Spleen (tissue), 11 donors: ENCODE results near the gene PACSIN1. TPM values are rescaled to one million over a fixed set of nuclear protein-coding genes. Genes with fewer than 3 reads are reported as not detected.

Source experiments
- DNase-seq: peaks from one replicate; pipeline ENCODE4 v3.0.0-alpha.2; 2020
- H3K27ac ChIP-seq, 8 donors: fragments of 200-600 bp; sonication (generic) in 7 of 8; 1 replicate in 4 of 8; 2 replicates in 4 of 8; pipeline versions ENCODE4 v1.5.0 to v1.8.0; 2016 to 2021; ENCODE audit warnings: inconsistent platforms in 4 of 8, mild to moderate bottlenecking in 4 of 8, moderate library complexity in 1 of 8
- H3K27me3 ChIP-seq, 7 donors: fragments of 200-600 bp; sonication (generic) in 6 of 7; replicated peaks in 1 of 7; 1 replicate in 4 of 7; 2 replicates in 3 of 7; pipeline versions ENCODE4 v1.5.0 to v1.8.0; 2016 to 2021; ENCODE audit warnings: inconsistent platforms in 3 of 7, mild to moderate bottlenecking in 1 of 7
- H3K36me3 ChIP-seq, 6 donors: fragments of 200-600 bp; sonication (generic) in 5 of 6; 1 replicate in 4 of 6; 2 replicates in 2 of 6; pipeline versions ENCODE4 v1.5.0 to v1.8.0; 2016 to 2021; ENCODE audit warnings: inconsistent platforms in 2 of 6
- H3K4me1 ChIP-seq, 6 donors: fragments of 200-600 bp; sonication (generic) in 5 of 6; 1 replicate in 3 of 6; 2 replicates in 3 of 6; pipeline versions ENCODE4 v1.5.0 to v1.8.0; 2016 to 2021; ENCODE audit warnings: inconsistent platforms in 3 of 6
- H3K4me3 ChIP-seq, 8 donors: fragments of 200-600 bp; sonication (generic) in 7 of 8; 1 replicate in 4 of 8; 2 replicates in 4 of 8; pipeline versions ENCODE4 v1.5.0 to v1.8.0; 2016 to 2021; ENCODE audit warnings: inconsistent platforms in 4 of 8, mild to moderate bottlenecking in 4 of 8, moderate library complexity in 2 of 8
- H3K9me3 ChIP-seq, 8 donors: fragments of 200-600 bp; sonication (generic) in 7 of 8; 1 replicate in 4 of 8; 2 replicates in 4 of 8; pipeline versions ENCODE4 v1.5.0 to v1.8.0; 2016 to 2021; ENCODE audit warnings: inconsistent platforms in 4 of 8
- CTCF ChIP-seq, 11 experiments: fragments of 200-600 bp in 7 of 11; fragments of 450-650 bp in 4 of 11; sonication (generic) in 4 of 11; IDR thresholded peaks in 8 of 11; conservative IDR thresholded peaks in 3 of 11; 1 replicate in 7 of 11; 2 replicates in 4 of 11; pipeline versions ENCODE4 v1.4.0 to v1.8.0; 2016 to 2021; ENCODE audit warnings: antibody characterized with exemption in 11 of 11, inconsistent platforms in 4 of 11, mild to moderate bottlenecking in 1 of 11
- POLR2A ChIP-seq, 3 donors: fragments of 450-650 bp; IDR thresholded peaks; one replicate each; pipeline ENCODE4 v1.5.1; 2017; ENCODE audit warnings: antibody characterized with exemption in 3 of 3, mild to moderate bottlenecking in 1 of 3
- POLR2AphosphoS5 ChIP-seq, 3 donors: sonication (generic); formaldehyde crosslinking; IDR thresholded peaks; one replicate each; pipeline ENCODE4 v1.5.1; 2017; ENCODE audit warnings: antibody characterized with exemption in 3 of 3
- WGBS, 5 donors: extraction: QIAGEN DNeasy Blood & Tissue Kit in 3 of 5; methylation state at CpG; one replicate each; pipeline versions ENCODE4 v1.1.5 to v1.1.7; 2013 to 2018; 5-methylcytosine and 5-hydroxymethylcytosine counted together
- intact Hi-C: fragments of 100-400 bp; cut with DNase I; formaldehyde crosslinking; loops from one replicate; pipeline ENCODE4 v1.15.0; 2023; ENCODE audit warnings: low total_unique reads
- polyA plus RNA-seq, 3 donors: library from polyadenylated mRNA; stranded (reverse); fragments of 200-250 nt; gene quantifications; one replicate each; pipeline ENCODE4 v1.2.1, GENCODE V29; 2013
- total RNA-seq, 7 donors: library from RNA; depleted of rRNA in 3 of 7; stranded (reverse); fragments of >200 nt in 3 of 7; fragmentation: NEBNext Ultra II Directional in 4 of 7; extraction: Animal tissue kit (Norgen Biotek cat#: 25700) in 4 of 7; gene quantifications; one replicate each; pipeline versions ENCODE4 v1.1.0 to v1.2.1, GENCODE V29; 2016 to 2021
- donor health status: healthy with polysubstance abuse.
- donor health status: DM: no; HTN: no; CAD: no; lungs with moderate emphysema.
- donor health status: DM: no; HTN: no; CAD: no.
- donor health status: Bipolar disorder and iron deficiency.
- donor health status: healthy.
- donor health status: DM: no; HTN: no; CAD: no.
- donor health status: DM: yes; HTN: yes; CAD: no.

PACSIN1 gene
- total and polyA plus RNA-seq, 10 donors = 0.66 to 2.8 (median 1.3) TPM

GRCh38 chr6:34514593-34515472 is 49.0 kb downstream of the PACSIN1 start:
- peaks cover 0 to 4% (median 2%) of the 10 kb centered on the region in 8 donors for H3K9me3 ChIP-seq
- H3K4me1 ChIP-seq = peaks cover 0 to 8% (median 0%) of the 10 kb centered on the region in 6 donors
- peak; percentile 56 for DNase-seq
- H3K4me3 ChIP-seq = no peak overlapping the region
- no peaks in the 10 kb centered on the region for H3K36me3 ChIP-seq
- peaks cover 0 to 34% (median 10%) of the 10 kb centered on the region in 7 donors for H3K27me3 ChIP-seq
- H3K27ac ChIP-seq = no peak overlapping the region
- TF ChIP-seq POLR2AphosphoS5 (IDR thresholded peaks at IDR 0.05) = no peak
- no peak for TF ChIP-seq POLR2A (IDR thresholded peaks at IDR 0.05)
- TF ChIP-seq CTCF (IDR thresholded peaks at IDR 0.05 in 8 of 11, conservative IDR thresholded peaks at IDR 0.05 in 3 of 11) = no peak
- intact Hi-C loops = no loop called here
- WGBS, 5 donors = 41 to 48% (median 44%) methylated on average over 28 to 34 of the region's 34 CpGs

GRCh38 chr6:34515473-34516387 is 49.9 kb downstream of the PACSIN1 start:
- H3K4me3 ChIP-seq = no peak overlapping the region
- WGBS, 5 donors = 78 to 85% (median 81%) methylated on average over 11 to 13 of the region's 13 CpGs

GRCh38 chr6:34516391-34517324 is 50.8 kb downstream of the PACSIN1 start:
- DNase-seq = peak; percentile 61
- Histone ChIP-seq H3K4me3 (no peak overlapping the region), H3K36me3 (no peaks in the 10 kb centered on the region), H3K4me1 (peaks cover 0 to 8% (median 0%) of the 10 kb centered on the region in 6 donors), H3K27me3 (peaks cover 0 to 34% (median 10%) of the 10 kb centered on the region in 7 donors), H3K27ac (no peak overlapping the region), H3K9me3 (no peaks in the 10 kb centered on the region)
- intact Hi-C loops = no loop called here
- 86 to 94% (median 90%) methylated on average over 8 to 22 of the region's 22 CpGs for WGBS, 5 donors
- TF ChIP-seq POLR2A (IDR thresholded peaks at IDR 0.05) (no peak), CTCF (IDR thresholded peaks at IDR 0.05 in 8 of 11, conservative IDR thresholded peaks at IDR 0.05 in 3 of 11) (no peak), POLR2AphosphoS5 (IDR thresholded peaks at IDR 0.05) (no peak)

More at GRCh38 chr6:34515473-34516387, 49.9 kb downstream of the PACSIN1 start:
- Histone ChIP-seq H3K9me3 (no peaks in the 10 kb centered on the region), H3K27me3 (peaks cover 0 to 34% (median 10%) of the 10 kb centered on the region in 7 donors), H3K27ac (no peak overlapping the region), H3K36me3 (no peaks in the 10 kb centered on the region), H3K4me1 (peaks cover 0 to 8% (median 0%) of the 10 kb centered on the region in 6 donors)
- intact Hi-C loops = no loop called here
- DNase-seq = peak; percentile 55
- no peak for TF ChIP-seq POLR2A (IDR thresholded peaks at IDR 0.05)
- TF ChIP-seq CTCF (IDR thresholded peaks at IDR 0.05 in 8 of 11, conservative IDR thresholded peaks at IDR 0.05 in 3 of 11) = no peak
